HG03469 (cell line): ENCODE results near the gene DCAF7.

Source experiments
- ATAC-seq: cut with Tn5 transposase; IDR thresholded peaks from one replicate; pipeline ENCODE4 v1.9.1; 2021; ENCODE audit warnings: mild to moderate bottlenecking, moderate library complexity, moderate number of reproducible peaks; ENCODE audit not compliant: unreplicated experiment

The DCAF7 gene

DNA sequence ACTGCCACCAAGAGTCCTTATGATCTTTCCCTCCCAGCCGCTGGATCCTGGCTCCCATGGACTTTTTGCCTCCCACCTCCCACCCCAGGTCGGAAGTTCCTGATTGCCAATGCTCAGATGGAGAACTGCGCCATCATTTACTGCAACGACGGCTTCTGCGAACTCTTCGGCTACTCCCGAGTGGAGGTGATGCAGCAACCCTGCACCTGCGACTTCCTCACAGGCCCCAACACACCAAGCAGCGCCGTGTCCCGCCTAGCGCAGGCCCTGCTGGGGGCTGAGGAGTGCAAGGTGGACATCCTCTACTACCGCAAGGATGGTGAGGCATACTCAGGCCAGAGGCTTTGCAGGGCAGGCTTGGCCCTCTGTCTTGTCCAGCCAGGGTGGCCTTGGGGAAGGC, 26.2 kb upstream of the DCAF7 start:
- ATAC-seq = no peak

DNA sequence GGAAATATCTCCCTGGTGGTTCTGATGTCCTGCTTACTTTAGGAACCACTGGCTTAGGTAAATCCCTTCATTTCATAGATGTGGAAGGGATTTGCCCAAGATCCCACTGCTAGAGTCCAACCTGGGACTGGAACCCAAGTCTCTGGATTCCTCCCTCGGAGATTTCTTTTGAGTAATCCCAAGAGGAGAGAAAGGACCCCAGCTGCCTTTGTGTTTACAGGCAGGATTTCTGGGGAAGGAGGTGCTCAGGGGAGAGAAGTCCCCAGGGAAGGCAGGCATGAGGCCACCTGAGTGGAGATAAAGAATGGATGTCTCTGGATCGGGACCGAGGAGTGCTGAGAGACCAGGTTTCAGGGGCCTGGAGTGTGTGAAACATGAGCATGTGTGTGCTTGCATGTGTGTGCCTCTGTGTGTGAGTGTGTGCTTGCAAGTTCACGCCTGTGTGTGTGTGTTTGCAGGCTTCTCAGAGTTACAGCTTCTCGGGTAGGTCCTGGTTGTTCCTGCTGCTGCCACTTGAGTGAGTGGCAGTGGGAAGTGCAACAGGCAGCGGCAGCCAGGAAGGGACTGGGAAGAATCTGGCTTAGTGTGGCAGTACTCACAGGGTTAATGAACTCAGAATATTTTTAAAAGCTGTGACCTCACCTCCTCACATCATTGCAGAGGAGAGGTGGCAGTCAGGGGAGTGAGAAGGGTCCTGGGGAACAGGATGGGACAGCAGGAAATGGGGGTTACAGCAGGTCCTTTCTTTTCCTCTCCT, 24.9 kb upstream of the DCAF7 start:
- ATAC-seq = no peak

DNA sequence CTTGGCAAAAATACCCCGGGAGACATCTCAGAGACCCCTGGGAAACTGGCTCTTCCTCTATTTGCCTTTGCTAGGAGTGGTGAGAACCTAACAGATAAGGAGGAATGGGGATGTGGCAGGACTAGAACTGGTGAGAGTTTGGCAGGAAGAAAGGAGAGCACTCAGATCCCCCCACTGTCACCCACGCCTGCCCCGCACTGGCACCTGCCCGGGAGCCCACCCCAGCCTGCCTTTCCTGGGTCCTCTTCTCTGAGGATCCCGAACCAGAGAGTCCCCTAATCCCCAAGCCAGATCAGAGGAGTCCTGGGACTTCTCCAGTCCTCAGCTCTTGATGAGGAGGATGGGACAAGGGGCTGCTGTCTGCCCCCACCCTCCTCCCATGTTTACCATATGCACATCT, 23.4 kb upstream of the DCAF7 start:
- no peak for ATAC-seq

DNA sequence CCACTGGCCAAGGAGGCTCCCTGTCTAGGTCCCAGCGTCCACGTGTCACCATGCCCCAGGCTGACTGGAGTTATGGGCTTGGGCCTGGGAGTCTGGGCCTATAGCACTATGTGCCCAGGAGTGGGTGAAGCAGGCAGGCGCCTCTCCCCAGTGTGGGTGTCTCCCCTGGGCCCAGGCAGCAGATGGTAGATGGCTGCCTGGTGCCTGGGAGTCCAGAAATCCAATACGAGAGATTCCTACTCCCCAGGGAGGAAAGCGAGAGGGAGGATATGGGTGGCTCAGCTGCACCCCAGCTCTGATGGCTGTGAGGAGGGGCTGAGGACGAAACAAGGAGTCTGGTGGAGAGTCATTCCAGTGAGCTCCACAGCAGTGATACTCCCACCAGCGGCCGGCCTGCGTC, 22.1 kb upstream of the DCAF7 start:
- ATAC-seq = no peak

DNA sequence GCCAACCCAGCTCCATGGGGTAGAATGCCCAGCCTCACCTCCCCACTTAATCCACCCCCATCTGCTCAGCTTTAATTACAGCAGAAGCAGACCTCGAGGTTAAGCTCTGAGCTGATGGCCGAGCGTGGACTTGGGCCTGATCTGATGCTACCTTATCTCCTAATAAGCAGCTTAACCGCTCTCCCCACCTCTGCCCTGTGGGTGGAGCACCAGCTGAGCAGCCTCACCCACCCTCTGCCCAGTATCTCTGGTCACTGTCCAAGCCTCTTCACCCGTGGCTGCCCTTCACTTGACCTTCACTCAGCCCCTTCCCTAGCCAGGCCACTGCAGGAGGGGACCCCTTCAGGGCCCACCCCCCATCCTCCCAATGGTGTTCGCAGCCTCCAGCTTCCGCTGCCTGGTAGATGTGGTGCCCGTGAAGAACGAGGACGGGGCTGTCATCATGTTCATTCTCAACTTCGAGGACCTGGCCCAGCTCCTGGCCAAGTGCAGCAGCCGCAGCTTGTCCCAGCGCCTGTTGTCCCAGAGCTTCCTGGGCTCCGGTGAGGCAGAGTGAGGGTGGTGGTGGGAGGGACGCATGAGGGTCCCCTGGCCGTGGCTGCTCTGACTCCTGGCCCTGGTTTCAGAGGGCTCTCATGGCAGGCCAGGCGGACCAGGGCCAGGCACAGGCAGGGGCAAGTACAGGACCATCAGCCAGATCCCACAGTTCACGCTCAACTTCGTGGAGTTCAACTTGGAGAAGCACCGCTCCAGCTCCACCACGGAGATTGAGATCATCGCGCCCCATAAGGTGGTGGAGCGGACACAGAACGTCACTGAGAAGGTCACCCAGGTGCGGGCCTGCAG, 20.3 kb upstream of the DCAF7 start:
- ATAC-seq = no peak

DNA sequence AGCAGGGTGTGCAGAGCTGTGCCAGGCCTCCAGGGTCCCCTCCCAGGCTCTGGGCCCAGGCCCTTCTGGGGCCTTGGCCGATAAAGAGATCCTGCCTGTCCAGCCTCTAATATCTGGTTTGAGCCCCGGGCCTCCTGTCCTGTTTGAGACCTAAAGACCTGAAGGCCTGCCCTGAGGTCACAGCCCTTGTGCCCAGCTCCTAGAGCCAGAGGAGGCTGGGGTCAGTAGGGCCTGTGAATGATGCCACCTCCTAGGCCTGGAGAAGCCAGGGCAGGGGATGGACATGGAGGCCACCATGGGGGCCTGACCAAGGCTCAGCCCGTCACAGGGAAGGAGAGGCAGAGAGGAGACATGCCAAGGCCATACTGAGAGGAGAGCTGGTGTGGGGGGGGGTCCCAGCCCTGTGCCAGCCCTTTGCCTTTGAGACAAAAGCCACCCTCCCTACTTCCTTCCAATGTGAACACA, 19.7 kb upstream of the DCAF7 start:
- no peak for ATAC-seq

DNA sequence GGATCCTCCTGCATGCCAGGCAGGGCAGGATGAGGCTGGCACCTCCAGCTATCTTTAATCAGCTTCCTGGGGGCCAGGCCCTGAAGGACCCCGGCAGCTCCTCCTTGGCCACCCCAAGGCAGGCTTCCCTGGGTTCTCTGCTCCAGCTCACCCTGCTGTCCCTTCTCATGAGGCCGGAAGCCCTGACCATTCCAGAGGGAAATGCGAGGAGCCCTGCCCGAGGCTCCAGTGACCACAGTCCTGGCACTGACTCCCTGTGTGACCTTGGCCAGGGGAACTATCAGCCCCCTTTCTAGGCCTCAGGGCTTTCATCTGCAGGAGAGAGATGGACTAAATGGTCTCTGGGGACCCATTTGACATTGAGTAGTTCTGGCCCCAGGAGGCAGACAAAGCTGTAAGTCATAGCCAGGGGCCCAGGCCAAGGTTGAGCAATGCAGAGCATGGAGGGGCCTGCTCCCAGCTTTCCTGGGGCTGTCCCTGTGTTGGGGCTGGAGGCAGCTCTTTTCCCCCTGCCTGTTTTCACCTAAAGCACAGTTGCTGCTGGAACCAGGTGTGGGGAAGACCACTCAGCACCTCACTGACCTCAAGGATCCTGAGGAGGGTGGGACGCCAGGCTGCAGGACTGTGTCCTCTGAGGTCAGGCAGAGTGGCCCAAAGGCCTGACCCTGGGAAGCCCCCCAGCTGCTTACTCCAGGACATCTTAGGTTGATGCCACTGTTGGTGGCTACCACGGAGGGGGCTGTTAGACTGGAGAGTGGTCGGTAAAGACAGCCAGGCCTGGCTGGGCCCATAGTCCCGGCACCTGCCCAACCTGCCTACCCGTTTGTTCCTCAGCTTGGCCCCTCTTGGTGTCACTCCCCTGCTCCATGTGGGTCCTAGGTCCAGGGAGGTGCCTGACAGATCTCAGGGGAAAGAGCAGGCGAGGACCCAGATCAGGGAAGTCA, 19.0 kb upstream of the DCAF7 start:
- no peak for ATAC-seq

DNA sequence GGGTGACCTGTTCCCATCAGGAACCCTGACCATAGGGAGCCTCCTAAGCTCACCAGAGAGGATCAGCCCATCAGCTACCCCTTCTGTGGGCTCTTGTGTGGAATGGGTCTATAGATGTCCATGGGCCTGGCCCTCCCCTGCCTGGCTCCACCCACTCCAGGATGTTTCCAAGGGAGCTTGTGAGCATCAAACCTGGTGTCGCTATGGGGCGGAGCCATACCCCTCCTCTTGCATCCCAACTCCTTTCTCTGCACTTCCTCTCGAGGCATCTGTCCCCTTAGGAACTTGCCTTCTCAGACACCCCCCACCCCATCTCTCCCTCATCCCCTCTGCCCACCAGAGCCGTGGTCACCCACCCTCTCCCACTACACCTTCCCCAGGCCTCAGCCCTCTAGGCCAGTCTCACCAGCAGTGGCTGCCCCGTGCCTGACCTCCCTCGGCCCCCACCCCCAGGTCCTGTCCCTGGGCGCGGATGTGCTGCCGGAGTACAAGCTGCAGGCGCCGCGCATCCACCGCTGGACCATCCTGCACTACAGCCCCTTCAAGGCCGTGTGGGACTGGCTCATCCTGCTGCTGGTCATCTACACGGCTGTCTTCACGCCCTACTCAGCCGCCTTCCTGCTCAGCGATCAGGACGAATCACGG, 16.7 kb upstream of the DCAF7 start:
- no peak for ATAC-seq

DNA sequence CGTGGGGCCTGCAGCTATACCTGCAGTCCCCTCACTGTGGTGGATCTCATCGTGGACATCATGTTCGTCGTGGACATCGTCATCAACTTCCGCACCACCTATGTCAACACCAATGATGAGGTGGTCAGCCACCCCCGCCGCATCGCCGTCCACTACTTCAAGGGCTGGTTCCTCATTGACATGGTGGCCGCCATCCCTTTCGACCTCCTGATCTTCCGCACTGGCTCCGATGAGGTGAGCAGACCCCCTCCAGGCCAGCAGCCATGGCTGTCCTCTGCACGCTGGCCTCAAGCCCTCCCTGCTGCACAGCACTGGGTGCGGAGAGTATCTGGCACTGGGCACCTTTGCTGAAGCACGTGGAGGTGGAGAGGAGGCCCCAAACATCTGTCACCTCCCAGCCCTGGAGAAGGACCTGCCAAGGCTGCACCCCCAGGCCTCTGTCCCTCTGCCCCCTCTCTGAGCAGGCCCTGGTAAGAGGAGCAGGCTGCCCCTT, 16.2 kb upstream of the DCAF7 start:
- no peak for ATAC-seq

DNA sequence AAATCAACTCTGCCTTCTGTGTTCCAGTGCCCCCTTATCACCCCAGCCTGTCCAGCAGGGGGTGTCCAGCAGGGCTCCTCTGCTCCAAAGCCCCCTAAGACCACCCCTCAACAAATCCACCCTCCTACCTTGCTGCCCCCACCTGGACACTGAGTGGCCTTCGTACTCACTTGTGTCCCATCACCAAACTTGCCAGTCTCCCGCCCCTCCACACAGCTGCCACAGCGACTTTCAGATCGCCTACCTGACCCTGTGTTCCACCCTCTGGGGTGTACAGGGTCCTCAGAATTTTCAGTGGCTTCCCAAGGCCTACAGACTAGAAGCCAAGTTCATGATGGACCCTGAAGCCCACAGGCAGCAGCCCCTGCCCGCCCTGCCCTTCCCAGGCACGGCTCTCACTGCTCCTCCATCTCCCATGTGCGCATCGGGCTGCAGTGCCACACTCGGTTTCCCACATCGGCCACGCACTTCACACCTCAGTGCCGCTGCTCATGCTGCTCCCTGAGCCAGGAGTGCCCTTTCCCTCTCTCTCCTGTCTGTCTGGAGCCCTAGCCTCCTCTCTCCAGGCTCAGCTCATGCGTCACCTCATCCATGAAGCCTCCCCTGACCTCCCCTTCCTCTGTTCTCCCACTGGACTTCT, 15.3 kb upstream of the DCAF7 start:
- ATAC-seq = no peak

DNA sequence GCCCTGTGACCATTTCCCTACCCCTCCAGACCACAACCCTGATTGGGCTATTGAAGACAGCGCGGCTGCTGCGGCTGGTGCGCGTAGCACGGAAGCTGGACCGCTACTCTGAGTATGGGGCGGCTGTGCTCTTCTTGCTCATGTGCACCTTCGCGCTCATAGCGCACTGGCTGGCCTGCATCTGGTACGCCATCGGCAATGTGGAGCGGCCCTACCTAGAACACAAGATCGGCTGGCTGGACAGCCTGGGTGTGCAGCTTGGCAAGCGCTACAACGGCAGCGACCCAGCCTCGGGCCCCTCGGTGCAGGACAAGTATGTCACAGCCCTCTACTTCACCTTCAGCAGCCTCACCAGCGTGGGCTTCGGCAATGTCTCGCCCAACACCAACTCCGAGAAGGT, 14.6 kb upstream of the DCAF7 start:
- no peak for ATAC-seq

DNA sequence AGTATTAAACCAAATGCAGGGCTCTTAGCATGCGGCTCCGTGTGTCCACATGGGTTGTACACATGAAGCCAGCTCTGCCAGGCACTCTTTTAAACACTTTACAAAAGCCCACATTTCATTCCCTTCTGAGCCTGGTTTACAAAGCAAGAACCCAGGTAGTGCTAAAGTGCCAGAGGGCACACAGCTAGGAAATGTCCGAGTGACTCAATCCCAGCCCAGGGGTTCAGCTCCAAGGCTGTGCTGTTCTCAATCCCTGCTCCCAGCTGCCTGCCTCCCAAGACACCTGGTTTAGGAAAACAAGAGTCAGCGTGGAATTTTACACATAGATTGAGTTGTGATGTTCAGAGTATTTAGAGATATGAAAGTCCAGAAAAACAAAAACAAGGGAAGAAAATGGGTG, 13.3 kb upstream of the DCAF7 start:
- ATAC-seq = no peak

DNA sequence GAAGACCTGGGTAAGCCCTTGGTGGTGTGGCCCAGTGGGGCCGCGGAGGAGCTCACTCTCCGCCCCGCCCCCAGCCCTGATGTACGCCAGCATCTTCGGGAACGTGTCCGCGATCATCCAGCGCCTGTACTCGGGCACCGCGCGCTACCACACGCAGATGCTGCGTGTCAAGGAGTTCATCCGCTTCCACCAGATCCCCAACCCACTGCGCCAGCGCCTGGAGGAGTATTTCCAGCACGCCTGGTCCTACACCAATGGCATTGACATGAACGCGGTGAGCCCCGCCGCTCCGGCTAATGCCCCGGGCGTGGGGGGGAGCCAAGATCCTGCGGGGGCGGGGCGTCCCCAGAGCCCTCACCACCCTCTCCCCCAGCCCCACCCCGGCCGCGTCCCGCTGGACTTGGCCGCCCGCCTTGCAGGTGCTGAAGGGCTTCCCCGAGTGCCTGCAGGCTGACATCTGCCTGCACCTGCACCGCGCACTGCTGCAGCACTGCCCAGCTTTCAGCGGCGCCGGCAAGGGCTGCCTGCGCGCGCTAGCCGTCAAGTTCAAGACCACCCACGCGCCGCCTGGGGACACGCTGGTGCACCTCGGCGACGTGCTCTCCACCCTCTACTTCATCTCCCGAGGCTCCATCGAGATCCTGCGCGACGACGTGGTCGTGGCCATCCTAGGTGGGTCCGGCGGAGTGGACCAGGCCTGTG, 12.1 kb upstream of the DCAF7 start:
- no peak for ATAC-seq

DNA sequence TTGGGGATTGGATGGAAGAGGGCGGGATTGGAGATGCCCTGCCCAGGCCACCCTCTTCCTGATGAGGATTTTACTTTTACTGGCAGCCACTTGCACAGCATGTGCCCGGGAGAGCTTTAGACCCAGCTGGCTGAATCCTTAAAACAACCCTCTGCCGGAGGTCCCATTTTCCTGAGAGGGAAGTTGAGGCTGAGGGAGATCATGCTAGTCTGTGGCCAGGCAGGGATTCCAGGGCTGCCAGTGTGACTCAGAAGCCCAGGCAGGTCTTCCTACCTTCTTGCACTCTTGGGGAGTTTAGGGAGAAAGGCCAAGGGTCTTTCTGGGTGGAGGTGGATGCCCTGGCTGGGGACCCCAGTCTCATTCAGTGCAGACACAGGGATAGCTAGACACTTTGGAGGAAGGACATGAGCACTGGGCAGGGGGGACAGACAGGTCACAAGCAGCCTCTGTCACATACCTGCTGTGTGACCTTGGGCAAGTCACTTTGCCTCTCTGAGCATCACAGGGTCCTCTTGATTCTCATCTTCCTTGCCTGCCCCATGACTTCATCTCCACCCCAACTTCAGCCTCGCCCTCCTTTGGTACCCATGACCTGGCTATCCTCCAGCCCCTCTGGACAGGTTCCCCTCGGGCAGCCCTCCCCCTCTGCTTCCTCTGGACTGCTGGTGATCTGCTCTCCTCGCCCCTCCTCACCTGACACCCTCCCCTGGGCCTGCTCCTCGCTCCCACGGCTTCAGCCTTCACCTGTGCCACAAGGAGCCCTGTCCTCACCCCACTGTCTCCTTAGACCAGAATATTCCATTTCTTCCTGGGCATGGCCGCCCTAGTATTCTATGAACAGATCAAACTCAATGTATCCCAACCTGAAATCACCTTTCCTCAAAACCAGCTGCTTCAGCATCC, 11.3 kb upstream of the DCAF7 start:
- ATAC-seq = no peak

DNA sequence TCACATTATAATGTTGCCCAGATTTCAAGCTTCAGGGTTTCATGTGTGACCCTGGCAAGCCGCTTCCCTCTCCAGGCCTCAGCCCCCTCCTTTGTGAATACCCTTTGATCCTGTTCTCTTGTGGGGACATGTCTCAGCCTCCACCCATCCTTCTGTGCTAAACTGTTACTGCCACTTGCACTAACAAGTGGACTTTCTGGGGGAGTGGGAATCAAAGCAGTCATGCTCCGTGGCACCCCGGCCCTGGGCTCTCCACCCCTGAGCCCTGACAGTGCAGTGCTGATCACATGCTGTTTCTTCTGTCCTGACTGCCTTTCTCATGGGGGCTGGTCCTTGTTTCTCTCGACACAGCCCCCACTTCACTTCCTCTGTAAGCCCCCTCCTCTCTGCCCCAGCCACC, 9.7 kb upstream of the DCAF7 start:
- ATAC-seq = no peak

DNA sequence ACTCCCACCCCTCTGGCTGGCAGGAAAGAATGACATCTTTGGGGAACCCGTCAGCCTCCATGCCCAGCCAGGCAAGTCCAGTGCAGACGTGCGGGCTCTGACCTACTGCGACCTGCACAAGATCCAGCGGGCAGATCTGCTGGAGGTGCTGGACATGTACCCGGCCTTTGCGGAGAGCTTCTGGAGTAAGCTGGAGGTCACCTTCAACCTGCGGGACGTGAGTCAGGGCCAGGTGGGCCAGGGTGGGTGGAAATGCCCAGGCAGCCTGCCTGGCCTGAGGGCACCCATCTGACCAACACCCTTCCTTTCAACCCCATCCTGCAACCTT, 8.1 kb upstream of the DCAF7 start:
- ATAC-seq = no peak

DNA sequence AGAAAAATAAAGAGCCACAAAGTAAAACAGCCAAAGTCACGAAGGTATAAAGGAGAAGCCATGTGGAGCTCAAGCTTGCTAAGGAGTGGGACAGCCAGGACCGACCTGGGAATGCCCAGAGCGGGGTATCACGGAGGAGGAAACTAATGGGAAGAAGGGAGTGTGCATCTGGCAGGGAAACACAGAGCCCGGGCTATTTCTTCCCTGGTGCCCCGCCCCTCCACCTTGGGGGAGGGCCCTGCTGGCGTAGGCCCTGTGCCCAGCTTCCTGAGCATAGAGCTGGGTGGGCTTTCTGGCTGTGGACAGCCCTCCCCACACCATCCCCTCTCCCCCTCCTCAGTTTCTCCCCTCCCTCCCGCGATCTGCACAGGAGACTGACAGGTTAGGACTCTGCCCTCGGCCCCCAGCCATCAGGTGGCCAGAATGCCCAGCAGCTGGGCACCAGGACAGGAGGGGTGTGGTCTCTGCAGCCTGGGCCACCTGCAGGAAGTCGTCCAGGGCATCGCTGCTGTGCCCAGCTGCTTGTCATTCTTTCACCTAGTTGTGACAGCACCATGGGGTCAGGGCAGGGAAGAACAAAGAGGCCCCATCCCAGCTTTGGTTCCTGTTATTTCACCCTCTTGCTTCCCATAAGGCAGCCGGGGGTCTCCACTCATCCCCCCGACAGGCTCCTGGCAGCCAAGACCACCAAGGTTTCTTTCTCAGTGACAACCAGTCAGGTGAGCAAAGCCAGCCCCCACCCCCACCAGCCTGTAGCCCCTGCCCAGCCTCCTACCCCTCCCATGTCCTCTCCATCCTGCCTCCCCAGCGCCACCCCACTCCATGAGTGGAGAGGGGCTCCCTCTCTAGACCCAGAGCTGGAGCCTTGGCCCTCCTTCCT, 7.1 kb upstream of the DCAF7 start:
- no peak for ATAC-seq
